Activated T-cell treated with anti-CD3 and anti-CD28 coated beads, Interleukin-2, amount 50 U/mL, for 72 hours (primary cell): Measurements from ENCODE around the gene CAPRIN1. TPM values are rescaled to one million over a fixed set of nuclear protein-coding genes. Genes with fewer than 3 reads are reported as not detected.
"Not testable (repeated sequence)": the region's sequence is repeated elsewhere in the genome, so short reads cannot be mapped to it uniquely, and the experiment has no call there.

ENCODE experiments used
- ATAC-seq, 2 donors: fragments of 150-1000 bp; cut with Tn5 transposase; replicated peaks in 1 of 2; 2 replicates each; pipeline ENCODE4 v1.10.0; 2021; ENCODE audit warnings: moderate library complexity in 2 of 2, mild to moderate bottlenecking in 1 of 2
- DNase-seq, 2 donors: peaks; one replicate each; pipeline ENCODE4 v3.0.0; 2021 to 2022; ENCODE audit warnings: mixed read lengths in 1 of 2
- H3K27ac Mint-ChIP-seq: one replicate; pipeline ENCODE4 v1.8.0; 2022; ENCODE audit warnings: mild to moderate bottlenecking, moderate library complexity, mixed read lengths
- H3K27me3 Mint-ChIP-seq: one replicate; pipeline ENCODE4 v1.8.0; 2022; ENCODE audit warnings: low read depth, mixed read lengths
- H3K36me3 Mint-ChIP-seq, 2 donors: one replicate each; pipeline ENCODE4 v1.8.0; 2022; ENCODE audit warnings: mixed read lengths in 2 of 2, mild to moderate bottlenecking in 1 of 2; ENCODE audit not compliant: insufficient read depth in 2 of 2
- H3K4me1 Mint-ChIP-seq: one replicate; pipeline ENCODE4 v1.8.0; 2022; ENCODE audit warnings: low read depth, mixed read lengths
- H3K4me3 Mint-ChIP-seq, 2 donors: one replicate each; pipeline ENCODE4 v1.8.0; 2022; ENCODE audit warnings: mild to moderate bottlenecking in 2 of 2, mixed read lengths in 2 of 2, moderate library complexity in 2 of 2
- H3K9me3 Mint-ChIP-seq, 2 donors: one replicate each; pipeline ENCODE4 v1.8.0; 2022; ENCODE audit warnings: mixed read lengths in 2 of 2
- total RNA-seq, 2 donors: library from RNA; stranded (reverse); gene quantifications; one replicate each; pipeline ENCODE4 v1.2.3, GENCODE V29; 2022

CAPRIN1 gene
- total RNA-seq, 2 donors from 2014 or later = 170 to 190 TPM

DNA sequence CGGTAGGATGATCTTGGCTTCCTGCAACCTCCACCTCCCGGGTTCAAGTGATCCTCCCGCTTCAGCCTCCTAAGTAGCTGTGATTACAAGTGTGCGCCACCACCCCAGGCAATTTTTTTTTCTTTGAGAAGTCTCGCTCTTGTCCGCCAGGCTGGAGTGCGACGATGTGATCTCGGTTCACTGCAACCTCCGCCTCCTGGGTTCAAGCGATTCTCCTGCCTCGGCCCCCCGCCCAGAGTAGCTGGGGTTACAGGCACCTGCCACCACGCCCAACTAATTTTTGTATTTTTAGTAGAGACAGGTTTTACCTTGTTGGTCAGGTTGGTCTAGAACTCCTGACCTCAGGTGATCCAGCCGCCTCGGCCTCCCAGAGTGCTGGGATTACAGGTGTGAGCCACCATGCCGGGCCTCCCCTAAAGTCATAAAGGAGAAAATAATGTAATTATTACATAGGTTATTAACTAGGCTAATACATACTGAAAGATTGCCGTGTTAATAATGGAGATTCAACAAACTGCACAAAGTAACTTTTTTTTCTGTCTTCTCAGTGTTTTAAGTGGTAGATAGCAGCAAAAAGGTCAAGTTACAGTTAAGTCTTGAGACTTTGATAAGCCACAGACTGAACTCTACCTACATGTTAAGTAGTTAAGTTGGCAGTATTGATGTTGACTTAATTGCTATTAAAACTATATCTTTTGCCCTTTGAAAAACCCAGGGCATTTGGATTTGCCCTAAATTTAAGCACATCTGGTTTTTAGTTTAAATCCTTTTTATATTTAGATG is 3.9 kb downstream of the CAPRIN1 start:
- no peak for ATAC-seq
- Mint-ChIP-seq H3K4me1 (peaks cover 64% of the 10 kb centered on the region), H3K36me3 (peaks cover 10 to 27% of the 10 kb centered on the region in 2 donors), H3K27me3 (no peaks in the 10 kb centered on the region), H3K9me3 (no peaks in the 10 kb centered on the region), H3K4me3 (peak overlapping the region; percentile 78 to 99), H3K27ac (peak overlapping the region; percentile 93)
- no peak for DNase-seq

DNA sequence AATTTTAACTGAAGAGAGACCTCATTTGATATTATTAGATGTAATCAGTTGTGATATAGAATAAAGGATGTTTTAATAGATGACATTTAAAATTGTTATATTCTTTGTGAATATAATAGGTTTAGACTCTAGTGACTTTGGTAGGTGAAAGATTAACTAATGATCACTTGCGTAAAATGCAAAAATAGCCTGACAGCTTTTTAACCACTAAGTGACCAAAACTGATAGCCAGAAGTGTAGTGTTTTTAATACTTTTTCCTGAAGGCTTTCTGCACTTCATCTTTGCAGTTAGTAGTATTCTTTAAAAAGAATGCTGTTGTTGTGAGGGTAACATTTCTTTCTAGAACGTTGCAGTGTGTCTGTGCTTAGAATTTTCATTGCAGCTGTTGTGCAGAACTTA is 5.1 kb downstream of the CAPRIN1 start:
- Mint-ChIP-seq H3K27me3 (no peaks in the 10 kb centered on the region), H3K4me3 (peak overlapping the region in 1 of 2 donors; percentile 68), H3K36me3 (peaks cover 9 to 27% of the 10 kb centered on the region in 2 donors), H3K9me3 (no peaks in the 10 kb centered on the region), H3K27ac (peak overlapping the region; percentile 60), H3K4me1 (peaks cover 57% of the 10 kb centered on the region)
- DNase-seq = no peak
- no peak for ATAC-seq

DNA sequence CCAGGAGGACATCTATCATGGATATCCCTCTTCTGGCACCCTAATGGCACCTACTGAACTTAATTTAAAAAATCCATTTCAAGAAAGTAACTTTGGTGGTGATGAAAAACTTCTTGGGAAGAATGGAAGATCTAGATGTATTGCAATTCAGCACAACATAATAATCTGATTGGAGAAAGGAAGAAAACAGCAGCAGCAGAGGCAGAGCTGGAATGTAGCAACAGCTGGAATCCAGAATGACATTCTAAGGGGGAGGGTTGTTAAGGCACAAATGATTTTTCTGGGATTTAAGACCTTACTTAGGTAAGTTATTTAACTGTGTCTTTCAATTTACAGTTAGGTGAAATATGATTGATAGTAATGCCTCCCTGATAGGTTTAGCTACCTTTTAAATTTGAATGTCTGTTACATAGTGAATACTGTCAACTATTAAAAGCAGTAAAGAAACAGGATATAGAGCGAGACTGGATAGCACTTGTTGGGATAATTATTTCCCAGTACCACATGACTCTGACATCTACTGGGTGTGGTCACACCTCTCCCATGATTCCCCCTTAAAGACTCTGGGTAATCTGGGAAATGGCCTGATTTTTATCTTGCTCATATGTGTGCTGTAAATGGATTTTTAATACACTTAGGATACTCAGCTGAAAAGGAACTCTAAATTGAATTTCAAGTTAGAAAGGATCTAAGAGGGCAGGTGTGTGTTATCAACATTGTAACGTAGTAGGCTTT is 11.7 kb downstream of the CAPRIN1 start:
- H3K36me3 Mint-ChIP-seq = peaks cover 0 to 22% of the 10 kb centered on the region in 2 donors
- no peak for ATAC-seq

DNA sequence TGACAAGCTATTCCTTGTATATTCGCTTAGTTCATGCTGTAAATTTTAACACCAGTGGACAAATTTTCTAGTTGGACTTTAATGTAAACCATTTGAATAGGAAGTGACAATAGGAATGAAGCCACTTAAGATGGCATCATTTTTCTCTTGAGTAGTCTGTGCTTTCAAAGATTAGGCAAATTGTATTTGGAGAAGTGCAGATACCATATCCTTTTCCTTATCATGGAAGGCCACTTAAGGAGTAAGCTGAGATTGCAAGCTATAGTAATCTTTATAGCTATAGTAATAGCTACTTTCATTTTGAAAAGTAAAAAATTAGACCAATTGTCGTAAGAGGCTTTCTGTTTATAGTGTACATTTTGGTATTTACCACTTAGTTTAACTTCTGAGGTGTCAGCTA is 12.8 kb downstream of the CAPRIN1 start:
- no peak overlapping the region for H3K27ac Mint-ChIP-seq
- no peak for DNase-seq
- H3K4me1 Mint-ChIP-seq = peaks cover 65% of the 10 kb centered on the region
- H3K27me3 Mint-ChIP-seq = no peaks in the 10 kb centered on the region
- no peak for ATAC-seq
- H3K4me3 Mint-ChIP-seq = no peak overlapping the region
- H3K9me3 Mint-ChIP-seq = no peaks in the 10 kb centered on the region
- H3K36me3 Mint-ChIP-seq = peaks cover 0 to 14% of the 10 kb centered on the region in 2 donors

More for the DNA sequence above, 11.7 kb downstream of the CAPRIN1 start:
- Mint-ChIP-seq H3K27me3 (no peaks in the 10 kb centered on the region), H3K9me3 (no peaks in the 10 kb centered on the region), H3K4me1 (peaks cover 73% of the 10 kb centered on the region), H3K27ac (peak overlapping the region; percentile 41), H3K4me3 (no peak overlapping the region)
- DNase-seq = no peak

DNA sequence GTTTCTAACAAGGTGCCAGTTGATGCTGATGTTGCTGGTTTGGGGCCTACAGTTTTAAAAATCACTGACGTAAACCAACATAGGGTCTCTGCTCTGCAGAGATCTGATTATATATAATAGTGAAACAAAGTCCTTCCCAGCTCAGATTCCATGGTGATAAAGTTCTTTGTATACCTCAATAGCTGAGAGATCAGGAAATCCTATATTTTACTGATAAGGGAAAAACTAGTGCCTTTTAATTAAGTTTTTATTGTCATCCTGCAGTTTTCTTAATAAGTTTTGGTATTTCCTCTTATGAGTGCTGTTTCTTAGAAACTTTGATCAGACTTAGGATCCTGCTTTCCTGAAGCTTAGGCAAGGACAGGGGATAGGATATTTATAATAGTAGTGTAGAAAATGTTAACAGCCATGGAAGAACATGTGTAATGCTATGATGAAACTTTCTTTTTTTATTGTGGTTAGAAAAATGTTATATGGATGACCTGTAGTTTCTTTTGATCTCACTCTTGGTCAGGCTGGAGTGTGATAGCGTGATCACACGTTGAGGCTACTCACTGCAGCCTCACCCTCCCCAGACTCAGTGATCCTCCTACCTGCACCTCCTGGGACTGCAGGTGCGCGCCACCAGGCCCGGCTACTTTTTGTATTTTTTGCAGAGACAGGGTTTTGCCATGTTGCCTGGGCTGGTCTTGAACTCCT is 14.1 kb downstream of the CAPRIN1 start:
- ATAC-seq (peak; percentile 79 to 91), DNase-seq (peak; percentile 30 to 32)
- peak overlapping the region in 1 of 2 donors; percentile 54 for H3K4me3 Mint-ChIP-seq
- H3K9me3 Mint-ChIP-seq = no peaks in the 10 kb centered on the region
- H3K4me1 Mint-ChIP-seq = peaks cover 74% of the 10 kb centered on the region
- no peaks in the 10 kb centered on the region for H3K27me3 Mint-ChIP-seq
- H3K36me3 Mint-ChIP-seq = peaks cover 0 to 10% of the 10 kb centered on the region in 2 donors
- peak overlapping the region; percentile 94 for H3K27ac Mint-ChIP-seq

DNA sequence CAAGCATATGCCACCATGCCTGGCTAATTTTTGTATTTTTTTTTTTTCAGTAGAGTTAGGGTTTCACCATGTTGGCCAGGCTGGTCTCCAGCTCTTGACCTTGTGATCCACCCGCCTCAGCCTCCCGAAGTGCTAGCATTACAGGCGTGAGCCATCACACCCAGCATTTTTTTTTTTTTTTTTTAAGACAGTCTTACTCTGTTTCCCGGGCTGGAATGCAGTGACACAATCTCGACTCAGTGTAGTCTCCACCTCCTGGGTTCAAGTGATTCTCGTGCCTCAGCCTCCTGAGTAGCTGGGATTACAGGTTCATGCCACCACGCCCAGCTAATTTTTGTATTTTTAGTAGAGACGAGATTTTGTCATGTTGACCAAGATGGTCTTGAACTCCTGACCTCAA is 15.2 kb downstream of the CAPRIN1 start:
- H3K36me3 Mint-ChIP-seq = peaks cover 0 to 14% of the 10 kb centered on the region in 2 donors
- not testable (repeated sequence) for H3K4me3 Mint-ChIP-seq, H3K9me3 Mint-ChIP-seq, ATAC-seq, DNase-seq, H3K27me3 Mint-ChIP-seq
- H3K27ac Mint-ChIP-seq = peak overlapping the region; percentile 63
- H3K4me1 Mint-ChIP-seq = peaks cover 80% of the 10 kb centered on the region

DNA sequence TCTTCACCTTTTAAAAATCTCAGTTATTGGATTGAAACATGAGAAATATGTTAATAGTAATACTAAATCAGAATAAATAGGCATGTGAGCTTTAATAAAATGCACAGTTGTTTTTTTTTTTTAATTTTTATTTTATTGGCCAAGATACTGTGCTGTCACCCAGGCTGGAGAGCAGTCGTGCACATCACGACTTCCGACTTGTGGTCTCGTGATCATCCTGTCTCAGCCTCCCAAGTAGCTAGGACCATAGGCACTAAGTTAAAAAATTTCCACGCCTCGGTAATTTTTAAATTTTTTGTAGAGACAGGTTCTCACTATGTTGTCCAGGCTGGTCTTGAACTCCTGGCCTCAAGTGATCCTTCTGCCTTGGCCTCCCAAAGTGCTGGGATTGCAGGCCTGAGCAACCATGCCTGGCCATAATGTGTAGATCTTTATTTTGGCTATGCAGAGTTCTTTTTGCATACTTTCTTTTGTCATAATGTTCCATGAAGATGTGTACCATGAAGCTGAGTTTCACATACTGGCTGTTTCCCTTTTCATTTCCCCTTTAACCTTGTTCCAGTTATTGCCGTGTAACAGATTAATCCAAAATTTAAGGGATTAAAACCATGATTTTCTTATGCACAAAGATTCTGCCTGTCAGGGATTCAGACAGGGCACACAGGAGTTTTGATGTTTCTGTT is 16.0 kb downstream of the CAPRIN1 start:
- ATAC-seq (no peak), DNase-seq (no peak)
- Mint-ChIP-seq H3K9me3 (no peaks in the 10 kb centered on the region), H3K4me3 (peak overlapping the region in 1 of 2 donors; percentile 12), H3K27ac (peak overlapping the region; percentile 50), H3K4me1 (peaks cover 73% of the 10 kb centered on the region), H3K36me3 (peaks cover 0 to 14% of the 10 kb centered on the region in 2 donors), H3K27me3 (no peaks in the 10 kb centered on the region)

DNA sequence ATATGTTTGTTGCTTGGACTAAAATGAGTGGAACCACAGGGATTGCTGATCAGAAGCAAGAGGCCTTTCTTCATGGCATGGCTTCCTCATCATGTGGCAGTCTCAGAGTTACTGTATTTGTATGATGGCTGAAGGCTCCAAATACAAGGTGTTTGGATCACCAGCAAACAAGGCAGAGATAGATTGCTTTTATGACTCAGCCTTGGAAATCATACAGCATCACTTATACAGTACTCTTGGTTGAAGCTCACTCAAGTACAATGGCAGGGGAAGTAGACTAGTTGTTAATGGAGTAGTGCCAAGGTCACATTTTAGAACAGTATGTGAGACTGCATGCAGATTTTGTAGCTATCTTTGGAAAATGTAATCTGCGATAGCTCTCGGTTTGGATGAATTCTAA is 16.6 kb downstream of the CAPRIN1 start:
- H3K4me1 Mint-ChIP-seq = peaks cover 70% of the 10 kb centered on the region
- H3K36me3 Mint-ChIP-seq = peaks cover 0 to 12% of the 10 kb centered on the region in 2 donors
- H3K27me3 Mint-ChIP-seq = no peaks in the 10 kb centered on the region
- peak in 1 of 2 donors; percentile 49 for ATAC-seq
- no peak for DNase-seq
- no peak overlapping the region for H3K4me3 Mint-ChIP-seq
- peak overlapping the region; percentile 12 for H3K27ac Mint-ChIP-seq
- no peaks in the 10 kb centered on the region for H3K9me3 Mint-ChIP-seq

DNA sequence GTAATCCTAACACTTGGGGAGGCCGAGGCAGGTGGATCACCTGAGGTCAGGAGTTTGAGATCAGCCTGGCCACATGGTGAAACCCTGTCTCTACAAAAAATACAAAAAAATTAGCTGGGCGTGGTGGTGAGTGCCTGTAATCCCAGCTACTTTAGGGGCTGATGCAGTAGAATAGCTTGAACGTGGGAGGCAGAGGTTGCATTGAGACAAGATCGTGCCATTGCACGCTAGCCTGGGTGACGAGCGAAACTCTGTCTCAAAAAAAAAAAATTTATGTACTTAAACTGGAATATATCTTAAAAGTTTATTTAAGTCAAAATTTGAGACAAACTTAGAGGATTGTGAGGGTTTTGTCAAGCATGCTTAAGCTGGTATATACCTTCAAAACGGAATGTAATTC is 19.8 kb downstream of the CAPRIN1 start:
- peak overlapping the region; percentile 80 for H3K27ac Mint-ChIP-seq
- H3K4me1 Mint-ChIP-seq = peaks cover 61% of the 10 kb centered on the region
- not testable (repeated sequence) for H3K9me3 Mint-ChIP-seq, H3K27me3 Mint-ChIP-seq, H3K4me3 Mint-ChIP-seq, ATAC-seq, DNase-seq
- peaks cover 2 to 13% of the 10 kb centered on the region in 2 donors for H3K36me3 Mint-ChIP-seq

DNA sequence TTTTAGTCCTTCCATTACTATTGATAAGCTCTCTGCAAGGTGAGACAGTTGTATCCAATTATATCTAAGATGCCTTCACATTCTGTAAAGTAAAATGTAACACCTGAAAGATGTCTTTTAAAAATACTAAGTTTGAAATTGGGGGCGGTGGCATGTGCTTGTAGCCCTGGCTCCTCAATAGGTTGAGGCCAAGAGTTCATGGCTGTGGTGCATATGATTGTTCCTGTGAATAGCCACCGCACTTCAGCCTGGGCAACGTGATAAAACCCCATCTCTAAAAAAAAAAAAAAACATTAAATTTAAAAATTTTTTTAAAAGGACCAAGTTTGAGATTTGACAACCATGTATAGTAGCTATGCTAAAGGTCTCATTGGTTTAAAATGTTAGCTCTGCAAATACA is 20.5 kb downstream of the CAPRIN1 start:
- peaks cover 2 to 13% of the 10 kb centered on the region in 2 donors for H3K36me3 Mint-ChIP-seq
- H3K27me3 Mint-ChIP-seq = no peaks in the 10 kb centered on the region
- peak overlapping the region; percentile 46 for H3K27ac Mint-ChIP-seq
- H3K9me3 Mint-ChIP-seq = no peaks in the 10 kb centered on the region
- DNase-seq = no peak
- no peak for ATAC-seq
- no peak overlapping the region for H3K4me3 Mint-ChIP-seq
- peaks cover 56% of the 10 kb centered on the region for H3K4me1 Mint-ChIP-seq

DNA sequence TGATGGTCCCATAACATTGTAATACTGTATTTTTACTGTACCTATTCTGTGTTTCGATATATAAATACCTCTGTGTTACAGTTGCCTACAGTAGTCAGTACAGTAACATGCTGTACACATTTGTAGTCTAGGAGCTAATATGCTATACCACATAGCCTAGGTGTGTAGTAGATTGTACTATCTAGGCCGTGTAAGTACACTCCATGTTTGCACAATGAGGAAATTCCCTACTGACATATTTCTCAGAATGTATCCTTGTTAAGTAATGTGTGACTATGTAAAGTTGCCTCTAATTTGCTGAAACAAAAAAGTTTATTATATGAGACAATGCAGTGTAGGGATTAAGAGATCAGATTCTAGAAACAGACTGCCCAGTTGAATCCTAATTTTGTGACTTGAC is 21.3 kb downstream of the CAPRIN1 start:
- Mint-ChIP-seq H3K36me3 (peaks cover 2 to 13% of the 10 kb centered on the region in 2 donors), H3K27me3 (no peaks in the 10 kb centered on the region), H3K9me3 (no peaks in the 10 kb centered on the region), H3K27ac (no peak overlapping the region), H3K4me3 (no peak overlapping the region), H3K4me1 (peaks cover 49% of the 10 kb centered on the region)
- DNase-seq (no peak), ATAC-seq (no peak)

DNA sequence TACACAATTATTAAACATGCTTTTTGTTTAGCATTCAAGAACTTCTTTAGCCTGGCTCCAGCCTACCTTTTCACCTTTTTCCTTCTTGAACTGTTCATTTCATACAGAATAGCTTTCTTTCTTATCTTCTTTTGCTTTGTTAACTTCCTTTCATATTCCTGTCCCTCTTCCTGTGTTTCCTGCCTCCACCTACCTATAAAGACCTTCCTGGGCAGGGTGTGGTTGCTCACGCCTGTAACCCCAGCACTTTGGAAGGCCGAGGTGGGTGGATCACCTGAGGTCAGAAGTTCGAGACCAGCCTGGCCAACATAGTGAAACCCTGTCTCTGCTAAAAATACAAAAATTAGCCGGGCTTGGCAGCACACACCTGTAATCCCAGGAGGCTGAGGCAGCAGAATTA is 22.9 kb downstream of the CAPRIN1 start:
- no peak for ATAC-seq
- H3K27ac Mint-ChIP-seq = peak overlapping the region; percentile 61
- H3K36me3 Mint-ChIP-seq = peaks cover 5 to 18% of the 10 kb centered on the region in 2 donors

More for the DNA sequence above, 22.9 kb downstream of the CAPRIN1 start:
- DNase-seq = no peak
- Mint-ChIP-seq H3K4me1 (peaks cover 41% of the 10 kb centered on the region), H3K9me3 (no peaks in the 10 kb centered on the region), H3K27me3 (no peaks in the 10 kb centered on the region), H3K4me3 (no peak overlapping the region)
